HAP-1 (cell line): Measurements from ENCODE around the gene TLR6.
"Not testable (repeated sequence)": the region's sequence is repeated elsewhere in the genome, so short reads cannot be mapped to it uniquely, and the experiment has no call there.

ENCODE experiments used
- DNase-seq, 2 experiments: peaks; one replicate each; pipeline ENCODE4 v3.0.0-alpha.2; 2016 to 2020; ENCODE audit warnings: low spot score in 2 of 2
- H3K27me3 ChIP-seq: fragments of 250-450 bp; sonication (Bioruptor Pico); 2 replicates; pipeline ENCODE4 v1.5.1; 2020; ENCODE audit warnings: low read depth, mild to moderate bottlenecking, moderate library complexity
- H3K36me3 ChIP-seq: fragments of 250-450 bp; sonication (Bioruptor Pico); replicated peaks from 2 replicates; pipeline ENCODE4 v1.5.1; 2020; ENCODE audit warnings: mild to moderate bottlenecking
- H3K4me1 ChIP-seq: fragments of 250-450 bp; sonication (Bioruptor Pico); 2 replicates; pipeline ENCODE4 v1.5.1; 2020; ENCODE audit warnings: mild to moderate bottlenecking
- H3K4me3 ChIP-seq: fragments of 250-450 bp; sonication (Bioruptor Pico); 2 replicates; pipeline ENCODE4 v1.5.1; 2020; ENCODE audit warnings: mild to moderate bottlenecking, moderate library complexity
- H3K9me3 ChIP-seq: fragments of 250-450 bp; sonication (Bioruptor Pico); 2 replicates; pipeline ENCODE4 v1.5.1; 2020; ENCODE audit warnings: mild to moderate bottlenecking, moderate library complexity
- in situ Hi-C: fragments of 300-500 bp; cut with MboI; formaldehyde crosslinking; loops from 3 replicates; pipeline ENCODE4 v1.14.3; 2020; ENCODE audit warnings: low sequenced_read_pairs, inconsistent platforms, mixed read lengths

The TLR6 gene

DNA sequence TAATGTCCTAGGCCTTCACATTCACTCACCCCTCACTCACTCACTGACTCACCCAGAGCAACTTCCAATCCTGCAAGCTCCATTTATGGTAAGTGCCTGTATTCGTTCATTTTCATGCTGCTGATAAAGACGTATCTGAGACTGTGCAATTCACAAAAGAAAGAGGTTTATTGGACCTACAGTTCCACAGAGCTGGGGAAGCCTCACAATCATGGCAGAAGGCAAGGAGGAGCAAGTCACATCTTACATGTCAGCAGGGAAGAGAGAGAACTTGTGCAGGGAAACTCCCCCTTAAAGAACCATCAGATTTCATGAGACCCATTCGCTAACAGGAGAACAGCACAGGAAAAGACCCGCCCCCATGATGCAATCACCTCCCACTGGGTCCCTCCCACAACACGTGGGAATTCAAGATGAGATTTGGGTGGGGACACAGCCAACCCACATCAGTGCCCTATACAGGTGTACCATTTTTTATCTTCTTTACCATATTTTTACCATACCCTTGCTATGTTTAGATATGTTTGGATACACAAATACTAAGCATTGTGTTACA lies 33.8 kb downstream of the TLR6 start:
- no peaks in the 10 kb centered on the region for H3K4me1 ChIP-seq
- in situ Hi-C loops = no loop called here

GRCh38 chr4:38821739-38822138 lies 34.9 kb downstream of the TLR6 start:
- H3K9me3 ChIP-seq = no peaks in the 10 kb centered on the region
- in situ Hi-C loops = no loop called here
- no peaks in the 10 kb centered on the region for H3K36me3 ChIP-seq
- no peaks in the 10 kb centered on the region for H3K27me3 ChIP-seq
- no peaks in the 10 kb centered on the region for H3K4me1 ChIP-seq
- no peak for DNase-seq
- H3K4me3 ChIP-seq = no peak overlapping the region

More for the DNA sequence above, 33.8 kb downstream of the TLR6 start:
- no peak for DNase-seq
- Histone ChIP-seq H3K9me3 (no peaks in the 10 kb centered on the region), H3K4me3 (no peak overlapping the region), H3K36me3 (no peaks in the 10 kb centered on the region), H3K27me3 (no peaks in the 10 kb centered on the region)

DNA sequence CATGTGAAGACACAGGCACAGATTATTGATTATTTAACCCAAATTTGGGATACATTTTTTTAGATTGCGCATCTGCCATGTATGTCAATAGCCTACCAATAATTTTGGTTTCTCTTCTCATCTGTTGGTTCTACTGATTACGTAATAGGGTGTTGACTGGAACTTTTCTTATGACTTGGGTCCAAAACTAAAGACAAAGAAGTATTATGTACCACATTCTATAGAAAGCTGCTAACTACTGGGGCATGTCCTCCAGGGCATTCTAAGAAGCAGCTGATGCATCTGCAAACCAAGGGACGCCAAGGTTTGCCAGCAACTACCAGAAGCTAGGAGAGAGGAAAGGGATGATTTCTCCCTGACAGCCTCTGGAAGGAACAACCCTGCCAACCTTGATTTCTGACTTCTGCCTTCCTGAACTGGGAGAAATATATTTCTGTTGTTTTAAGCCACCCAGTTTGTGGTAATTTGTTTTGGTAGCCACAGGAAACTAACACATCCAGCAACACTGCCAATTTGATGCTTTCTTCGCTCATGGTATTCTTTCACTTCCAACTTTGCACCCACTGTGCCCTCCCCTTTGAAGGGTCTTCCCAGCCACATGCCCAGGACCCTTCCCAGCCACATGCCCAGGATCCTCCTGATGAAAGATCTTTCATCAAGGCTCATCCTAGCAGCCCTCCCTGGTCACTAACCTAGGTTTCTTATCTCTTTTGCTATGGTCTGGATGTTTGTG lies 36.1 kb downstream of the TLR6 start:
- no peaks in the 10 kb centered on the region for H3K4me1 ChIP-seq
- no peaks in the 10 kb centered on the region for H3K36me3 ChIP-seq
- in situ Hi-C loops = no loop called here

DNA sequence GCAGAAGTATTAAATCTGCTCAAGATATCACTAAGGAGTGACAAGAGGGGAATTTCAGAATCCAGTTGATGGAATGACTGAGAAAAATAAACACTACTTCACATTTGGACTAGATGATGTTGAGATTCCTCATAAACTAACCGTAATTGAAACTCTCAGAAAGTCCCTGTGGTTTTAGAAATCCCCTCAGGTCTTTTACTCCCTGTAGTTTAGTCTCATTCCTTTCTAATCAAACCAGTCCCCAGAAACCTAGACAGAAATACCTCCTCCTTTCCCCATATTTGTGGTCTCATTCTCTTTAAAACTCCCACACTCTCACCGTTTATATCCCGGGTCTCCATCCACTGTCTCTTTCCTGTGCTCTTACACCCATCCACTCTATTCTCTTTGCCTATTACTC lies 37.0 kb downstream of the TLR6 start:
- in situ Hi-C loops = no loop called here
- DNase-seq = no peak
- Histone ChIP-seq H3K4me3 (no peak overlapping the region), H3K36me3 (no peaks in the 10 kb centered on the region), H3K27me3 (no peaks in the 10 kb centered on the region), H3K4me1 (no peaks in the 10 kb centered on the region), H3K9me3 (no peaks in the 10 kb centered on the region)

More for the DNA sequence above, 36.1 kb downstream of the TLR6 start:
- no peak for DNase-seq
- Histone ChIP-seq H3K27me3 (no peaks in the 10 kb centered on the region), H3K9me3 (no peaks in the 10 kb centered on the region), H3K4me3 (no peak overlapping the region)

- Histone ChIP-seq H3K9me3 (no peaks in the 10 kb centered on the region), H3K4me3 (no peak overlapping the region), H3K27me3 (no peaks in the 10 kb centered on the region), H3K4me1 (no peaks in the 10 kb centered on the region), H3K36me3 (no peaks in the 10 kb centered on the region)
- DNase-seq = no peak
- in situ Hi-C loops = no loop called here
Observed at GRCh38 chr4:38818441-38818976, 38.1 kb downstream of the TLR6 start.

DNA sequence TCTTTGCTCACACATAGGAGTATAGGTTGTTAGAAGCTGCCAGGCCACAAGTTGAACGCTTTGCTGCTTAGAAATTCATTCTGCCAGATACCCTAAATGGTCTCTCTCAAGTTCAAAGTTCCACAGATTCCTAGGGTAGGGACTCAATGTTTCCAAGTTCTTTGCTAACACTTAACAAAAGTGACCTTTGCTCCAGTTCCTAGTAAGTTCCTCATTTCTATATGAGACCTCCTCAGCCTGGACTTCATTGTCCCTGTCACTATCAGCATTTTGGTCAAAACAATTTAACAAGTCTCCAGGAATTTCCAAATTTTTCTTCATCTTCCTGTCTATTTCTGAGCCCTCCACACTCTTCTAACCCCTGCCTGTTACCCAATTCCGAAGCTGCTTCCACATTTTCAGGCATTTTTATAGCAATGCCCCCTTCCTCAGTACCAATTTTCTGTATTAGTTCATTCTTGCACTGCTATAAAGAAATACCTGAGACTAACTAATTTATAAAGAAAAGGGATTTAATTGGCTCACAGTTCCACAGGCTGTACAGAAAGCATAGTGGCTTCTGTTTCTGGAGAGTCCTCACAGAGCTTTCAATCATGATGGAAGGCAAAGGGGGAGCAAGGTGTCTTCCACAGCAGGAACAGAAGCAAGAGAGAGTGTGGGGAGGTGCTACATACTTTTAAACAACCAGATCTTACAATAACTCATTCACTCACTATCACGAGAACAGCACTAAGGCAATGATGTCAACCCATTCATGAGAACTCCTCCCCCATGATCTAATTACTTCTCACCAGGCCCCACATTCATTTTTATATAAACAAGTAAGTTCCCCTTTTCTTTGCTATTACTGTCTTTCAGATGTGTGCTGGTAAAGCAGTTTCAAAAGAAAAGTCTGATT lies 40.5 kb downstream of the TLR6 start:
- H3K4me3 ChIP-seq = no peak overlapping the region
- H3K36me3 ChIP-seq = no peaks in the 10 kb centered on the region
- no peaks in the 10 kb centered on the region for H3K4me1 ChIP-seq
- no peak for DNase-seq
- H3K9me3 ChIP-seq = no peaks in the 10 kb centered on the region
- in situ Hi-C loops = no loop called here
- H3K27me3 ChIP-seq = no peaks in the 10 kb centered on the region

DNA sequence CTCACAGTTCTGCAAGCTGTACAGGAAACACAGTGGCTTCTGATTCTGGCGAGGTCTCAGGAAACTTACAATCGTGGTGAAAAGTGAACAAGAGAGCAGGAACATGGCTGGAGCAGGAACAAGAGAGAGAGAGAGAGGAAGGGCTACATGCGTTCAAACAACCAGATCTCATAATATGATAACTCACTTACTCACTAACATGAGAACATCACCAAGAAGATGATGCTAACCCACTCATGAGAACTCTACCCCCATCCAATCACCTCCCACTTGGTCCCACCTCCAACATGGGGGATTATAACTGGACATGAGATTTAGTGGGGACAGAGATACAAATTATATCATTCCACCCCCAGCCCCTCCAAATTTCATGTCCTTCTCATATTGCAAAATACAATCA lies 42.2 kb downstream of the TLR6 start:
- in situ Hi-C loops = no loop called here
- no peak for DNase-seq
- no peaks in the 10 kb centered on the region for H3K27me3 ChIP-seq
- H3K4me1 ChIP-seq = no peaks in the 10 kb centered on the region
- no peaks in the 10 kb centered on the region for H3K36me3 ChIP-seq
- no peak overlapping the region for H3K4me3 ChIP-seq
- no peaks in the 10 kb centered on the region for H3K9me3 ChIP-seq

DNA sequence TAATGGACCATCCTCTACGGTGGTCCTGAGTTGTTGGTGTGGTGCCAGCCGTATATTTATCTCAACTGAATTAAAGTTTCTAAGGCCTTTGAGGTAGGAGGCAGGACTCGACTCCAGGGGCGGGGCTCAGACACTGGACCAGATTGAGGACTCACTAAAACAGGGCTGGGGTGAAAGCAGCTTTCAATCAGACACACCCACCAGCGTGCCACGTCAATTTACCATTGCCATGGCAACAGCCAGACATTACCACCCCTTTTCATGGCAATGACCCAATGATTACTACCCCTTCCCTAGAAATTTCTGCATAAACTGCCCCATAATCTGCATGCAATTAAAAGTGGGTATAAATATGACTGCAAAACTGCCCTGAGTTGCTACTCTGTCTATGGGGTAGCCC lies 45.3 kb downstream of the TLR6 start:
- Histone ChIP-seq H3K4me1 (no peaks in the 10 kb centered on the region), H3K9me3 (no peaks in the 10 kb centered on the region), H3K4me3 (no peak overlapping the region), H3K27me3 (no peaks in the 10 kb centered on the region), H3K36me3 (no peaks in the 10 kb centered on the region)
- in situ Hi-C loops = no loop called here
- DNase-seq = no peak

- H3K36me3 ChIP-seq, H3K4me3 ChIP-seq, H3K27me3 ChIP-seq, H3K9me3 ChIP-seq, DNase-seq, in situ Hi-C loops, H3K4me1 ChIP-seq: not testable (repeated sequence)
Observed at GRCh38 chr4:38807462-38807861, 49.2 kb downstream of the TLR6 start.

GRCh38 chr4:38806251-38806650 lies 50.4 kb downstream of the TLR6 start:
- DNase-seq, H3K4me1 ChIP-seq, H3K36me3 ChIP-seq, H3K27me3 ChIP-seq, H3K4me3 ChIP-seq, in situ Hi-C loops, H3K9me3 ChIP-seq: not testable (repeated sequence)

DNA sequence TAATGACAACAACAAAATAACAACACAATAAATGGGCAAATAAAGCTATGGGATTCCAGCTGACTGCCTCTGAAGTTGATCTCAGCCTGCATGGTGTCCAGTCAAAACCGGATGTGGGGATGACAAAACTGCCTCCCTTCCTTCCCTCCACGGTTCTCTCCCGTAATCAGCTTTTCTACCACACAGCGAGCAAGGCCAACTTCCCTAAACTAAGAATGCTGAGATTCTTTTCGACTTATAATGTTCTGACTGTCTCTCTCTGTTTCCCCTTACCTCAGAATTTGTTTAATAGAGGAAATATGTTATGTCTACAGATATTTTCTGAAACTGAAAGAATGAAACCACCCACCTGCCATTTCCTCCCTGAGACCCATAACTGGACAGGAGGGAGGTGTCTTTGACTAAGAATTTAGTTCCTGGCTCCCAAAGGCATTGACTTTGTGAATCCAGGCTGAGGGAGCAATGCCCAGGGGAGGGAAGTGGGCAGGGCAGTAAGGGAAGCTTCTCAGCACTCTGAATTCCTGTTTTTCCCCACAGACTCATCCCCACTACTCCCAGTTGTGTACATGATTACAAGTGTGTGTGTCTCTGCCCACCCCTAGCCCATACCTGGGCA lies 51.0 kb downstream of the TLR6 start:
- no peak overlapping the region for H3K4me3 ChIP-seq
- in situ Hi-C loops = no loop called here
- no peak for DNase-seq
- no peaks in the 10 kb centered on the region for H3K36me3 ChIP-seq
- H3K4me1 ChIP-seq = no peaks in the 10 kb centered on the region
- H3K9me3 ChIP-seq = no peaks in the 10 kb centered on the region; the same call in 1 of the 2 replicates
- H3K27me3 ChIP-seq = no peaks in the 10 kb centered on the region

- in situ Hi-C loops = no loop called here
- peak in 1 of 2 experiments; percentile 38 for DNase-seq
- H3K27me3 ChIP-seq = no peaks in the 10 kb centered on the region
- no peaks in the 10 kb centered on the region; the same call in 1 of the 2 replicates for H3K9me3 ChIP-seq
- H3K36me3 ChIP-seq = no peaks in the 10 kb centered on the region
- no peak within 1 kb of the TSS for H3K4me3 ChIP-seq
- no peaks in the 10 kb centered on the region for H3K4me1 ChIP-seq
Observed at GRCh38 chr4:38804654-38805295, 51.8 kb downstream of the TLR6 start, which contains the start of gene TLR1. Gene TLR1, minus strand, starts transcription at chr4:38804791. Its CDS starts 5,960 bp downstream, at chr4:38798831.
